Cardiac muscle cell (in vitro differentiated cells and primary cell): ENCODE data around the gene AJM1. TPM values are rescaled to one million over a fixed set of nuclear protein-coding genes. Genes with fewer than 3 reads are reported as not detected.

Experiments used
- DNase-seq, 2 donors: peaks; one replicate each; pipeline versions ENCODE4 v3.0.0 to v3.0.0-alpha.2; 2010 to 2017; ENCODE audit warnings: low read depth in 1 of 2, low spot score in 1 of 2
- H3K27ac ChIP-seq: fragments of 200-600 bp; sonication (generic); 2 replicates; pipeline ENCODE4 v1.5.1; 2016
- H3K27me3 ChIP-seq: fragments of 200-600 bp; sonication (generic); 2 replicates; pipeline ENCODE4 v1.6.0; 2016; ENCODE audit warnings: control low read depth
- H3K36me3 ChIP-seq: fragments of 200-600 bp; sonication (generic); 2 replicates; pipeline ENCODE4 v1.5.1; 2016; ENCODE audit warnings: control low read depth
- H3K4me1 ChIP-seq: fragments of 200-600 bp; sonication (generic); 2 replicates; pipeline ENCODE4 v1.8.1; 2017; ENCODE audit warnings: low read depth, mild to moderate bottlenecking, mixed run types
- H3K4me3 ChIP-seq: fragments of 200-600 bp; sonication (generic); 2 replicates; pipeline ENCODE4 v1.5.1; 2016; ENCODE audit warnings: mild to moderate bottlenecking
- H3K9me3 ChIP-seq: fragments of 200-600 bp; sonication (generic); 2 replicates; pipeline ENCODE4 v1.5.1; 2017; ENCODE audit warnings: low read depth, mild to moderate bottlenecking, control low read depth
- polyA plus RNA-seq: library from polyadenylated mRNA; unstranded; fragments of >200 nt; fragmentation: Nextera tagmentation; extraction: Ambion mirVana; gene quantifications from 2 replicates; pipeline ENCODE4 v1.2.1, GENCODE V29; 2016
- total RNA-seq: library from RNA; depleted of rRNA; stranded (reverse); fragments of >200 nt; gene quantifications from 2 replicates; pipeline ENCODE4 v1.2.3, GENCODE V29; 2016
- TF ChIP-seq, protein P1 (sequence below): IDR thresholded peaks from 2 replicates; pipeline ENCODE4 v1.5.1; 2012; ENCODE audit warnings: low read depth, mild to moderate bottlenecking, low read length

AJM1 gene
- total and polyA plus RNA-seq, 2 experiments from 2014 or later = 8.5 to 12.1 TPM

DNA sequence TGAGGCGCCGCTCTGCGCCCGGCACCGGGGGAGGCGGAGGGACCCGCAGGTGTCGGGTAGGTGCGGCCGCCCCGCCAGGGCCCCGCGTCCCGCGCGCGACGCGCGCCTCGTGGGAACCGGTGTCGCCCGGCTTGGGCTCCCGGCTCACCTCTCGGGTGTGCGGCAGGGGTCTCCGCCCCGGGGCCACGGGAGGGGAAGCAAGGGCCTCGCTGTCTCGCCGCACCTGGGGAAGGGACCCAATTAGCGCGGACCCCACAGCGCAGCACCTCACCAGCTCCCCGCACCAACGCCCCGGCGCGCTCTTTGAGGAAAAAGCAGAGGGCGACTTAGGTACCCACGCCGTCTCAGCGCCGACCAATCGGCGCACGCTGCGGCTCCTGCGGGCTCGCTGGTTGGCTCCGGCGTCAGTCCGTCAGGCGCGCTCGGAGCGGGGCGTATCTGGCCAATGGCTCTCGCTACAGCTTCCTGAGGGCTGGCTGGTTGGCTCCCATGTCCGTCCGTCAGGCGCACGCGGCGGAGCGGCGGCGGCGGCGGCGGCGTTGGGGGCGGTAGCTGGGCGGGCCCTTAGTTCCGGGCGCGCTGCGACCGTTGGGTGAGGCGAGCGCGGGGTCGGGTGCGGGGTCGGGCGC is 43.8 kb downstream of the AJM1 start, which contains the start of gene TRAF2:
Gene TRAF2, plus strand, starts transcription at position 567 of the 629 bp plus-strand sequence. CDS start 12,225 bp downstream, outside the sequence.
- no peaks in the 10 kb centered on the region for H3K9me3 ChIP-seq
- no peaks in the 10 kb centered on the region for H3K27me3 ChIP-seq
- peak within 1 kb of the TSS; percentile 98 for H3K4me3 ChIP-seq
- no peaks in the 10 kb centered on the region for H3K4me1 ChIP-seq
- DNase-seq = peak; percentile 98 to 100
- TF ChIP-seq, protein P1, sequence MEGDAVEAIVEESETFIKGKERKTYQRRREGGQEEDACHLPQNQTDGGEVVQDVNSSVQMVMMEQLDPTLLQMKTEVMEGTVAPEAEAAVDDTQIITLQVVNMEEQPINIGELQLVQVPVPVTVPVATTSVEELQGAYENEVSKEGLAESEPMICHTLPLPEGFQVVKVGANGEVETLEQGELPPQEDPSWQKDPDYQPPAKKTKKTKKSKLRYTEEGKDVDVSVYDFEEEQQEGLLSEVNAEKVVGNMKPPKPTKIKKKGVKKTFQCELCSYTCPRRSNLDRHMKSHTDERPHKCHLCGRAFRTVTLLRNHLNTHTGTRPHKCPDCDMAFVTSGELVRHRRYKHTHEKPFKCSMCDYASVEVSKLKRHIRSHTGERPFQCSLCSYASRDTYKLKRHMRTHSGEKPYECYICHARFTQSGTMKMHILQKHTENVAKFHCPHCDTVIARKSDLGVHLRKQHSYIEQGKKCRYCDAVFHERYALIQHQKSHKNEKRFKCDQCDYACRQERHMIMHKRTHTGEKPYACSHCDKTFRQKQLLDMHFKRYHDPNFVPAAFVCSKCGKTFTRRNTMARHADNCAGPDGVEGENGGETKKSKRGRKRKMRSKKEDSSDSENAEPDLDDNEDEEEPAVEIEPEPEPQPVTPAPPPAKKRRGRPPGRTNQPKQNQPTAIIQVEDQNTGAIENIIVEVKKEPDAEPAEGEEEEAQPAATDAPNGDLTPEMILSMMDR = no peak
- H3K36me3 ChIP-seq = no peaks in the 10 kb centered on the region
- H3K27ac ChIP-seq = peak within 1 kb of the TSS; percentile 74

- peak overlapping the region; percentile 74 for H3K27ac ChIP-seq
- no peaks in the 10 kb centered on the region for H3K4me1 ChIP-seq
- no peaks in the 10 kb centered on the region for H3K27me3 ChIP-seq
- peak in 1 of 2 donors; percentile 71 for DNase-seq
- H3K4me3 ChIP-seq = peak overlapping the region; percentile 98
- H3K36me3 ChIP-seq = no peaks in the 10 kb centered on the region
- H3K9me3 ChIP-seq = no peaks in the 10 kb centered on the region
- TF ChIP-seq, protein P1 = no peak
Measured at GRCh38 chr9:136886610-136887597, 44.6 kb downstream of the AJM1 start.

GRCh38 chr9:136888454-136888853 is 46.2 kb downstream of the AJM1 start:
- Histone ChIP-seq H3K9me3 (no peaks in the 10 kb centered on the region), H3K27me3 (no peaks in the 10 kb centered on the region), H3K4me1 (no peaks in the 10 kb centered on the region), H3K36me3 (no peaks in the 10 kb centered on the region), H3K27ac (no peak overlapping the region), H3K4me3 (no peak overlapping the region)
- TF ChIP-seq, protein P1 = no peak
- no peak for DNase-seq

DNA sequence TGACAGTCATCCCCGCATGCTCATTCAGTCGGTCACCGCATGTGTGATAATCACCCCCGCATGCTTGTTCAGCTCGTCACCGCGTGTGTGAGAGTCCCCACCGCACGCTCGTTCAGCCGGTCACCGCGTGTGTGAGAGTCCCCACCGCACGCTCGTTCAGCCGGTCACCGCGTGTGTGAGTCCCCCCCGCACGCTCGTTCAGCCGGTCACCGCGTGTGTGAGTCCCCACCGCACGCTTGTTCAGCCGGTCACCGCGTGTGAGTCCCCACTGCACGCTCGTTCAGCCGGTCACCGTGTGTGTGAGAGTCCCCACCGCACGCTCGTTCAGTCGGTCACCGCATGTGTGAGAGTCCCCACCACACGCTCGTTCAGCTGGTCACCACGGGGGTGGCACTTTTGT is 47.6 kb downstream of the AJM1 start:
- H3K4me3 ChIP-seq = no peak overlapping the region
- H3K4me1 ChIP-seq = no peaks in the 10 kb centered on the region
- H3K27me3 ChIP-seq = no peaks in the 10 kb centered on the region
- DNase-seq = no peak
- H3K9me3 ChIP-seq = no peaks in the 10 kb centered on the region
- TF ChIP-seq, protein P1 = no peak
- no peaks in the 10 kb centered on the region for H3K36me3 ChIP-seq
- H3K27ac ChIP-seq = no peak overlapping the region

GRCh38 chr9:136890661-136891060 is 48.4 kb downstream of the AJM1 start:
- Histone ChIP-seq H3K4me3 (no peak overlapping the region), H3K36me3 (no peaks in the 10 kb centered on the region), H3K4me1 (no peaks in the 10 kb centered on the region), H3K27me3 (no peaks in the 10 kb centered on the region), H3K9me3 (no peaks in the 10 kb centered on the region), H3K27ac (no peak overlapping the region)
- no peak for DNase-seq
- TF ChIP-seq, protein P1 = no peak

Other genes starting within 250 kb of the AJM1 start
- 64.1 and 82.9 TPM in 2 replicates for gene EGFL7, start 179.6 kb upstream of the AJM1 start, total RNA-seq
- 50.9 and 90.0 TPM in 2 replicates for gene EGFL7, start 179.6 kb upstream of the AJM1 start, polyA plus RNA-seq
- 59.0 and 72.5 TPM in 2 replicates for gene AGPAT2, start 155.0 kb upstream of the AJM1 start, total RNA-seq
- 103 and 104 TPM in 2 replicates for gene AGPAT2, start 155.0 kb upstream of the AJM1 start, polyA plus RNA-seq
- gene DIPK1B, start 129.9 kb upstream of the AJM1 start, total RNA-seq = 163 and 188 TPM in 2 replicates
- gene DIPK1B, start 129.9 kb upstream of the AJM1 start, polyA plus RNA-seq = 162 and 190 TPM in 2 replicates
- 0.63 TPM in 1 of 2 replicates, not detected in the other for gene LCN10, start 99.5 kb upstream of the AJM1 start, total RNA-seq
- gene LCN10, start 99.5 kb upstream of the AJM1 start, polyA plus RNA-seq = 0.25 and 0.71 TPM in 2 replicates
- gene LCN6, start 94.0 kb upstream of the AJM1 start, total RNA-seq = not detected in 2 replicates
- gene LCN6, start 94.0 kb upstream of the AJM1 start, polyA plus RNA-seq = not detected in 2 replicates
- not detected in 2 replicates for gene LCN8, start 84.2 kb upstream of the AJM1 start, total RNA-seq
- 0.81 TPM in 1 of 2 replicates, not detected in the other for gene LCN8, start 84.2 kb upstream of the AJM1 start, polyA plus RNA-seq
- gene LCN15, start 78.0 kb upstream of the AJM1 start, total RNA-seq = 0.32 and 0.77 TPM in 2 replicates
- gene LCN15, start 78.0 kb upstream of the AJM1 start, polyA plus RNA-seq = 0.17 TPM in 1 of 2 replicates, not detected in the other
- gene TMEM141, start 51.1 kb upstream of the AJM1 start, total RNA-seq = 200 and 306 TPM in 2 replicates
- 169 and 238 TPM in 2 replicates for gene TMEM141, start 51.1 kb upstream of the AJM1 start, polyA plus RNA-seq
- gene CCDC183, start 46.1 kb upstream of the AJM1 start, total RNA-seq = 32.4 and 49.3 TPM in 2 replicates
- gene CCDC183, start 46.1 kb upstream of the AJM1 start, polyA plus RNA-seq = 40.1 and 43.1 TPM in 2 replicates
- 131 and 153 TPM in 2 replicates for gene RABL6, start 34.5 kb upstream of the AJM1 start, total RNA-seq
- gene RABL6, start 34.5 kb upstream of the AJM1 start, polyA plus RNA-seq = 101 and 115 TPM in 2 replicates
- 185 and 235 TPM in 2 replicates for gene PHPT1, start 6.9 kb downstream of the AJM1 start, total RNA-seq
- gene PHPT1, start 6.9 kb downstream of the AJM1 start, polyA plus RNA-seq = 557 and 565 TPM in 2 replicates
- gene MAMDC4, start 9.9 kb downstream of the AJM1 start, total RNA-seq = 22.2 and 29.7 TPM in 2 replicates
- 8.7 and 17.8 TPM in 2 replicates for gene MAMDC4, start 9.9 kb downstream of the AJM1 start, polyA plus RNA-seq
- 741 and 1,028 TPM in 2 replicates for gene EDF1, start 23.8 kb downstream of the AJM1 start, total RNA-seq
- 496 and 793 TPM in 2 replicates for gene EDF1, start 23.8 kb downstream of the AJM1 start, polyA plus RNA-seq
- 20.0 and 25.6 TPM in 2 replicates for gene TRAF2, start 44.0 kb downstream of the AJM1 start, total RNA-seq
- gene TRAF2, start 44.0 kb downstream of the AJM1 start, polyA plus RNA-seq = 37.2 and 45.6 TPM in 2 replicates
- gene FBXW5, start 102.3 kb downstream of the AJM1 start, total RNA-seq = 188 and 194 TPM in 2 replicates
- 117 and 119 TPM in 2 replicates for gene FBXW5, start 102.3 kb downstream of the AJM1 start, polyA plus RNA-seq
- gene C8G, start 102.8 kb downstream of the AJM1 start, total RNA-seq = 3.4 and 10.8 TPM in 2 replicates
- gene C8G, start 102.8 kb downstream of the AJM1 start, polyA plus RNA-seq = 1.2 and 4.4 TPM in 2 replicates
- gene LCN12, start 109.8 kb downstream of the AJM1 start, total RNA-seq = 5.0 and 11.4 TPM in 2 replicates
- gene LCN12, start 109.8 kb downstream of the AJM1 start, polyA plus RNA-seq = 19.7 and 21.9 TPM in 2 replicates
- gene PTGDS, start 135.0 kb downstream of the AJM1 start, total RNA-seq = 2.6 and 3.9 TPM in 2 replicates
- 3.4 and 5.3 TPM in 2 replicates for gene PTGDS, start 135.0 kb downstream of the AJM1 start, polyA plus RNA-seq
- gene LCNL1, start 140.5 kb downstream of the AJM1 start, total RNA-seq = 0.36 TPM in 1 of 2 replicates, not detected in the other
- not detected in 2 replicates for gene LCNL1, start 140.5 kb downstream of the AJM1 start, polyA plus RNA-seq
- 94.6 and 130 TPM in 2 replicates for gene PAXX, start 149.9 kb downstream of the AJM1 start, total RNA-seq
- gene PAXX, start 149.9 kb downstream of the AJM1 start, polyA plus RNA-seq = 102 and 110 TPM in 2 replicates
- not detected in 2 replicates for gene CLIC3, start 154.1 kb downstream of the AJM1 start, total RNA-seq
- gene CLIC3, start 154.1 kb downstream of the AJM1 start, polyA plus RNA-seq = 0.75 and 0.87 TPM in 2 replicates
- 48.7 and 56.7 TPM in 2 replicates for gene ABCA2, start 185.8 kb downstream of the AJM1 start, total RNA-seq
- 30.5 and 33.3 TPM in 2 replicates for gene ABCA2, start 185.8 kb downstream of the AJM1 start, polyA plus RNA-seq
- not detected in 2 replicates for gene FUT7, start 189.6 kb downstream of the AJM1 start, total RNA-seq
- gene FUT7, start 189.6 kb downstream of the AJM1 start, polyA plus RNA-seq = not detected in 2 replicates
- gene NPDC1, start 203.7 kb downstream of the AJM1 start, total RNA-seq = 40.8 and 65.1 TPM in 2 replicates
- 83.5 and 94.9 TPM in 2 replicates for gene NPDC1, start 203.7 kb downstream of the AJM1 start, polyA plus RNA-seq
- not detected in 2 replicates for gene ENTPD2, start 211.6 kb downstream of the AJM1 start, total RNA-seq
- not detected in 2 replicates for gene ENTPD2, start 211.6 kb downstream of the AJM1 start, polyA plus RNA-seq
- 6.3 and 42.1 TPM in 2 replicates for gene SAPCD2, start 228.1 kb downstream of the AJM1 start, total RNA-seq
- 4.7 and 28.3 TPM in 2 replicates for gene SAPCD2, start 228.1 kb downstream of the AJM1 start, polyA plus RNA-seq
- gene UAP1L1, start 235.0 kb downstream of the AJM1 start, total RNA-seq = 5.8 and 13.3 TPM in 2 replicates
- 9.9 and 17.9 TPM in 2 replicates for gene UAP1L1, start 235.0 kb downstream of the AJM1 start, polyA plus RNA-seq
- gene MAN1B1, start 244.5 kb downstream of the AJM1 start, total RNA-seq = 59.4 and 73.3 TPM in 2 replicates
- gene MAN1B1, start 244.5 kb downstream of the AJM1 start, polyA plus RNA-seq = 67.6 and 86.7 TPM in 2 replicates